ENCODE results near the gene GUCY1B1. TPM values are rescaled to one million over a fixed set of nuclear protein-coding genes. Genes with fewer than 3 reads are reported as not detected.
"Not testable (repeated sequence)": the region's sequence is repeated elsewhere in the genome, so short reads cannot be mapped to it uniquely, and the experiment has no call there.

The GUCY1B1 gene
- total RNA-seq, 4 donors from 2014 or later, result 5.8 to 35.5 (median 8.3) TPM

- ATAC-seq (ENCODE audit: low FRiP score) (no peak), DNase-seq (ENCODE audit: low spot score) (no peak)
- TF ChIP-seq CTCF (IDR thresholded peaks at IDR 0.05), result no peak
Measured at GRCh38 chr4:155794589-155795236, 35.9 kb downstream of the GUCY1B1 start.

- DNase-seq (ENCODE audit: low spot score) (no peak), ATAC-seq (ENCODE audit: low FRiP score) (no peak)
- TF ChIP-seq CTCF (IDR thresholded peaks at IDR 0.05), result no peak
Measured at GRCh38 chr4:155795991-155796390, 37.2 kb downstream of the GUCY1B1 start.

- DNase-seq (ENCODE audit: low spot score); ATAC-seq (ENCODE audit: low FRiP score): not testable (repeated sequence)
Measured at GRCh38 chr4:155797581-155797980, 38.8 kb downstream of the GUCY1B1 start.

- no peak for TF ChIP-seq CTCF (IDR thresholded peaks at IDR 0.05)
- DNase-seq (ENCODE audit: low spot score) (no peak), ATAC-seq (ENCODE audit: low FRiP score) (no peak)
Measured at GRCh38 chr4:155799116-155799793, 40.4 kb downstream of the GUCY1B1 start.

- no peak for TF ChIP-seq CTCF (IDR thresholded peaks at IDR 0.05)
- ATAC-seq (ENCODE audit: low FRiP score) (no peak), DNase-seq (ENCODE audit: low spot score) (no peak)
Measured at GRCh38 chr4:155799794-155800123, 40.9 kb downstream of the GUCY1B1 start.

- no peak for TF ChIP-seq CTCF (IDR thresholded peaks at IDR 0.05)
- no peak for DNase-seq (ENCODE audit: low spot score)
- no peak for ATAC-seq (ENCODE audit: low FRiP score)
Measured at GRCh38 chr4:155800685-155801343, 42.0 kb downstream of the GUCY1B1 start.

GRCh38 chr4:155802190-155802959 lies 43.6 kb downstream of the GUCY1B1 start:
- TF ChIP-seq CTCF (IDR thresholded peaks at IDR 0.05), result no peak
- no peak for ATAC-seq (ENCODE audit: low FRiP score)
- no peak for DNase-seq (ENCODE audit: low spot score)
